Stimulated activated CD8-positive, alpha-beta memory T cell treated with anti-CD3 and anti-CD28 coated beads, Interleukin-12 subunit alpha, Interleukin-12 subunit beta, amount 100 ng/mL, for 24 hours (primary cell): ENCODE data around the gene CAMTA1.
"Not testable (repeated sequence)": the region's sequence is repeated elsewhere in the genome, so short reads cannot be mapped to it uniquely, and the experiment has no call there.

Source experiments
- DNase-seq: peaks from one replicate; pipeline ENCODE4 v3.0.0-alpha.2; 2020; ENCODE audit errors: extremely low read depth

CAMTA1 gene

GRCh38 chr1:7768583-7768982, 983.3 kb downstream of the CAMTA1 start:
- DNase-seq = no peak

DNA sequence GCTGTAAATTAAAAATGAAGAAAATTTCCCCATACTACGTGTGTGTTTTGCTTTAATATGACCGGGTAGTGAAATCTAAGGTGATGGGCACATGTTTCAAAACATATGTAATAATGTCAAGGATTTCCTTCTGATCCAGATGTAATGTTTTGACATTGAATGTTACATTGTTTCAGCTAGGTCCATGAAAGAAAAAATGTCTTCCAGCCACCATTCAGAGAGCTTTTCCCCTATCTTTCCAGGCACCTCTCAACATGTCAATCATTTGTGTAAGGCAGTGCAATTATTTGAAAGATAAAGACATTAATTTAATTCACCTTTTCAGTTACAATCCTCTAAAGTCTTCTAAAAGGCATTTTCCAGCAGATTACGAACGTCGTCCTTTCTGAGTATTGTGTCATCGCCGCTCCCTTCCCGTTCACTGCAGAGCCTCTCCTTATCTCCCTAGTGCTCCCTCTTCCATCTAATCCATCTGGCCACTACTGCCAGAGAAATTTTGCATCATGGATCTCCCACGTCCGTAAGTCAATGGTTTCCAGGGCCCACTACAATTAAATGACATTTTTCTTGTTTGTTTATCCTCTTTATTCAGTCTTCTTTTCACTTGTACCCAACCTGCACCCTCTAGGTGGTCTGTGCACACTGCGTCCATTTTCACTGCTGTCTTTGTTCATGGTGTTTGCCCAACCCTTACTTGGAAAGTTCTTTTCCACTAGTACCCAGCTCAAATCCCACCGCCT, 984.6 kb downstream of the CAMTA1 start:
- DNase-seq = no peak

- DNase-seq = no peak
Observed at GRCh38 chr1:7770669-7770996, 985.4 kb downstream of the CAMTA1 start.

DNA sequence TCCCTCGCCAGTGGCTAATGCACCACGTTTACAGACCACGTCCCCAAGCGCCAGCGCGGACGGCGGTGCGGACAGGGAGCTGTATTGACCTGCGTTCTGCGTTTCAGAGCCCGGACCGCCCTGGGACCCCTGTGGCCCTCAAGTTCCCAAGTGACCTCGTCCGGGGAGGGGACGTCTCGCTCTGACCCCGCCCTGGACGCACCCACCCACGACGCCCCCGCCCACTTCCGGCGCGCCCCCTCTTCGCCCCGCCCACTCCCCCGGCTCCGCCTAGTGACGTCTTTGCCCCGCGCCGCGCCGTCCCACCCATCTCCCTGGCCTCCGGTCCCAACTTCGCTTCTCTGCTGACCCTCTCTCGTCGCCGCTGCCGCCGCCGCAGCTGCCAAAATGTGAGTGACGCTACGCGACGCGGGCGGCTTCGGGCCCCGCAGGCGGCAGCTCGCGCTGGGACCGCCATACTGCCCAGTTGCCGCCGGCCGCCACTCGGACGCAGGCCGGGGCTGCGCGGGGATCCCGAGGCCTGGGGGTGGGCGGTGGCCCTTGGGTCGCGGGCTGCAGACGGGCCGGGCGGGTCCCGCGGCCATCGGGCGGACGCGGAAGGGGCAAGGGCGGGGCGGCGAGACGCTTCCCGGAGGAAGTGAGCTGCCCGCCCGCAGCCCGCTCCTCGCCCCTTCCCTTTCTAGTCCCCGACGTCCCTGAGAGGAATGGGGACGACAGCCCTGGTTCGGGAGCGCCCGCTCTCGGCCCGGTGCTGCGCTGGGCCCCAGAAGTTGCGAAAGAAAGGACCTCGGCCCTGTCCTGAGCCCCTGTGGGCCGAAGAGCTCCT, 986.0 kb downstream of the CAMTA1 start, which contains the start of gene VAMP3:
VAMP3 (plus strand) TSS at position 300 of the 826 bp plus-strand sequence; CDS start at position 388, 88 bp downstream.
- peak; percentile 65 for DNase-seq

GRCh38 chr1:7771823-7772299, 986.6 kb downstream of the CAMTA1 start:
- no peak for DNase-seq

DNA sequence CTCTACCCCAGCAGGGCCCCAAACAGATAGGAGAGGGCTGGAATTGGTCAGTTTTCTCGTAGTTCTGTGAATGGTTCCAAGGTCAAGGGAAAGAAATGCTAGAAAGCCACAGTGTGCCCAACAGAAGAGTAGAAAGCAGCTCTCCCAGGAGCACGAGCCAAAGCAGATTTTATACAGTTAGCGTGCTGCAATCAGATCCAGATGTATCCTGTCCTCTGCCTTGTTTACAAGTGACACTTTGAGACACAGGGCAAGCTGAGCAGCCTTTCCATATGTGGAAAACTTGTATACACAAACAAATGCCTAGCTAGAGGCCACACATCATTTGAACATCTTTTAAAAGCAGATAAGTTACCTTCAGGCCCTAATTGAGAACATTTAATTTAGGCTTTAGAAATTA, 992.3 kb downstream of the CAMTA1 start:
- no peak for DNase-seq

GRCh38 chr1:7778133-7778628, 992.9 kb downstream of the CAMTA1 start:
- no peak for DNase-seq

GRCh38 chr1:7780976-7781375, 995.7 kb downstream of the CAMTA1 start:
- DNase-seq = no peak

GRCh38 chr1:7781501-7781900, 996.2 kb downstream of the CAMTA1 start:
- no peak for DNase-seq

DNA sequence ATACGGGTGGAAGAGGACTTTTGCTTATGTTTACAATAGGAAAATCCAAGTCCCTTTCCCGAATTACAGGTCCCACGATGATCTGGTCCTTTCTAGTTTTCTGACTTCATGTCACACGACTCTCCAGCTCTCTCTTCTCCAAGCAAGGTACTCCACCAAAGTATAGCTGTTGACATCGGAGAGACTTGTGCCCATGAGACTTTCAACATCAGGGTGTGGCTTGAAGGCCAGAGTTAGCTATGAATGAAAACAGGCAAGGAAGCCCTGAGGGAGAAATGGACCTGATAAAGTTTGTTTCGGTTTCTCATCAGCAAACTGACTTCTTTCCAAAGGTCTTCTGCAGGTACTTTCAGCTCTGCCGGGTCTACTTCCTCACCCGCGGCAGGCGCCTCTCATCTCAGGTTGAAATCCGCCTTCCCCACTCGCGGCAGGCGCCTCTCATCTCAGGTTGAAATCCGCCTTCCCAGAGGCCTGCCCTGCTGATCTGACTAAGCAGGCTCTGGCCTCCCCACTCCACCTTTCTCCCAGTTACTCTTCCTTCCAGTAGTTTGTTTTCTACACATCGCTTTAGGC, 996.8 kb downstream of the CAMTA1 start:
- no peak for DNase-seq

DNA sequence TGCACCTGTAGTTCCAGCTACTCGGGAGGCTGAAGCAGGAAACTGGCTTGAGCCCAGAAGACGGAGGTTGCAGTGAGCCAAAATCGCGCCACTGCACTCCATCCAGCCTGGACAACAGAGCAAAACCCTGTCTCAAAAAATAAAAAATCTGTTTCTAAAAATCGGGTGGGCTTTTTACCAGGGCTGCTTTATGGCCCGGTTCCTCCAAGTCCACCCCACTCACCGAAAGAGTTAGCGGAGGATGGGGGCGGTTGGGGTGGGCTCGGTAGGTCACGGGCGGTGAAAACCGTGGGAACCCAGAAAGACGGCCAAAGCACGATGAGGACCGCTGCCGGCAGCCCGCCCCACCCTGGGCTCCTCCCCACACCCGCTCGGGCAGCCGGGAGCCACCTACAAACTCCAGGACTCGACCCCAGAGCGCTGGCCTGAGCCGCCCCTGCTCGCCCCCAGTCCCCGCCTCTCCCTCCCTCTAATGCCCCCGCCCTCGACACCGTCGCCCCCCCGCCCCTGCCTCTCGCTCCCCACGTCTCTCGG, 998.0 kb downstream of the CAMTA1 start:
- peak; percentile 5 for DNase-seq

- peak; percentile 75 for DNase-seq
Observed at GRCh38 chr1:7783826-7784491, 998.7 kb downstream of the CAMTA1 start, which contains the start of gene PER3. Gene PER3 (plus strand): TSS chr1:7784291. CDS start chr1:7784878, 587 bp downstream.

- DNase-seq = no peak
Observed at GRCh38 chr1:7784492-7785071, 999.3 kb downstream of the CAMTA1 start.

DNA sequence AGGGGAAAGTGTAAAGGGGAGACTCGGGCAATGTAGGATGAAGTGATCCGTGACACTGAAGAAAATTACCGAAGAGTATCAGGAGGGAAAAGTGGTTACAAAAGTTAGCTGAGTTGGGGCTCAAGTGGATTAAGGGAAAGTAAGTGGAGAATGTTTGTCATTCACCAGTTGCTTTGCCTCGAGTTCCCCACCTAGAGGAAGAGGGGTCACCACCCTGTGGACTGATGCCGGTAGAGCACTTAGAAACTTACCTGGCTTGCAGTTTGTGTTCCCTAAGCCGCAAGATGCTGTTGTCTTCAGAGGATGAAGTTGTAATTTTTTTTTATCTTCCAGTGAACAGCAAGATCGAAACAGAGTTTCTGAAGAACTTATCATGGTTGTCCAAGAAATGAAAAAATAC, 999.9 kb downstream of the CAMTA1 start:
- no peak for DNase-seq

GRCh38 chr1:7786795-7787194, 1001.5 kb downstream of the CAMTA1 start:
- no peak for DNase-seq

GRCh38 chr1:7789828-7790227, 1004.6 kb downstream of the CAMTA1 start:
- DNase-seq = no peak

- DNase-seq = not testable (repeated sequence)
Observed at GRCh38 chr1:7791027-7791426, 1005.8 kb downstream of the CAMTA1 start.

- DNase-seq = no peak
Observed at GRCh38 chr1:7795406-7795805, 1010.2 kb downstream of the CAMTA1 start.

- no peak for DNase-seq
Observed at GRCh38 chr1:7805460-7805859, 1020.2 kb downstream of the CAMTA1 start.

DNA sequence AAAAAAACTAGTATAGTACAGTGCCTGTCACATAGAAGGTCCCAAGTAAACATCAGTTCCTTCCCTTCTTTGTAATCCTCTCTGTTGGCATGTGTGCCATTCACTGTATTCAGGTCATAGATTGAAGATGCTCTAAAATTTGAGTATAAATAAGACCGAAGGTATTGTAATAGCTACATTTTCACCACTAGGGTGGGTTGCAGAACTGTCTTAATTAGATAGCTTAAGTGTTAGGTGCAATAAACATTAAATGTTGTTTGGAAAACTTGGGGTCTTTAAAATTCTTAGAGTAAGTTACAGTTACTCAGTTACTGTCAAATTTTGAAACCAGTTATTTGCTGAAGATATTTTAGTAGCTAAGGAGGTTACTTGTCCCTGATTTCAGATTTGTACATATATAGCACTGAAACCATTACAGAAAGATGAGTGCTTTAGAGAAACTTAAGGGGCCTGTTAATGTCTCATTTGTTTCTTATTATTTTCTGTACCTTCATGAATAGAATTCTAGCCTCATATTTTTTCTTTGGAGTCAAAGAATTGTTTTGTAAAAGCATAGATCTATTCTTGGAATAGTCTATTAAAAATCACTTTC, 1023.1 kb downstream of the CAMTA1 start:
- DNase-seq = no peak

- DNase-seq = no peak
Observed at GRCh38 chr1:7809742-7810141, 1024.5 kb downstream of the CAMTA1 start.
